Measurements from ENCODE around the gene ZNF574. TPM values are rescaled to one million over a fixed set of nuclear protein-coding genes. Genes with fewer than 3 reads are reported as not detected.

The ZNF574 gene
- total and polyA plus RNA-seq, 2 of the 8 experiments (the other 6 are each of a cell fraction or from before 2014, with no cell fraction given): 27.0 to 38.8 TPM

- no peak for TF ChIP-seq SIX5 (IDR thresholded peaks at IDR 0.05; ENCODE audit: low read depth, low read length)
- no peak for TF ChIP-seq RFX5 (IDR thresholded peaks at IDR 0.05; ENCODE audit: borderline replicate concordance, low read depth, low read length)
- TF ChIP-seq TBP (IDR thresholded peaks at IDR 0.05; ENCODE audit: low read depth, low read length): peak; percentile 71
- no peak for TF ChIP-seq ASH2L (IDR thresholded peaks at IDR 0.05; ENCODE audit: low read length)
- TF ChIP-seq JUND (IDR thresholded peaks at IDR 0.05; ENCODE audit: low read length): peak; percentile 53; the same call in 1 of the 2 replicates
- TF ChIP-seq CREB1 (IDR thresholded peaks at IDR 0.05): no peak
Observed at GRCh38 chr19:42028304-42029216, 47.4 kb upstream of the ZNF574 start (continued).
